HG02840 (cell line): ENCODE data around the gene PITPNC1.

ENCODE experiments used
- ATAC-seq: cut with Tn5 transposase; IDR thresholded peaks from one replicate; pipeline ENCODE4 v1.9.1; 2021; ENCODE audit warnings: mild to moderate bottlenecking, moderate library complexity, moderate number of reproducible peaks; ENCODE audit not compliant: unreplicated experiment, low FRiP score

PITPNC1 gene

DNA sequence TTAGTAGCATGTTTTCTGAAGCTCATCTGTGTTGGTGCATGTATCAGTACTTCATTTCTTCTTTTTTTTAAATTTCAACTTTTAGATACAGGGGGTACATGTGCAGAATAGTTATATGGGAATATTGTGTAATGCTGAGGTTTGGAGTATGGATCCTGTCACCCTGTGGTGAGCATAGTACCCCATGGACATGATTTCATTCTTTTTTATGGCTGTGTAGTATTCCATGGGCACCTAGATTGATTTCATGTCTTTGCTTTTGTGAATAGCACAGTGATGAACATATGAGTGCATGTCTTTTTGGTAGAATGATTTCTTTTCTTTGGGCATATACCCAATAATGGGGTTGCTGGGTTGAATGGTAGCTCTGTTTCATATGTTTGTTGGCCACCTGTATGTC lies 285.6 kb downstream of the PITPNC1 start:
- ATAC-seq = no peak

DNA sequence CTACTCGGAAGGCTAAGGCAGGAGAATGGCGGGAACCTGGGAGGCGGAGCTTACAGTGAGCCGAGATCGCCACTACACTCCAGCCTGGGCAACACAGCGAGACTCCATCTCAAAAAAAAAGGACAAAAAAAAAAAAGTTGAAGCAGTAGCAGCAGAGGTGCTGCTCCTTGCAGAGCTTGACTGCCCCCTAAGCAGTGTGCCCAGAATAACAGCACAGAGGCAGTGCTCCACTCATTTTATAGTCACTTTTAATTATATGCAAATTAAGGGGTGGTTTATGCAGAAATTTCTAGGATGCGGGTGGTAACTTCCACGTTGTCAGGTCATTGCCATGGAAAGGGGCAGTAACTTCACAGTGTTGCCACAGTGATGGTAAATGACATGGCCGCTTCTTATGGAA lies 286.4 kb downstream of the PITPNC1 start:
- ATAC-seq = no peak

DNA sequence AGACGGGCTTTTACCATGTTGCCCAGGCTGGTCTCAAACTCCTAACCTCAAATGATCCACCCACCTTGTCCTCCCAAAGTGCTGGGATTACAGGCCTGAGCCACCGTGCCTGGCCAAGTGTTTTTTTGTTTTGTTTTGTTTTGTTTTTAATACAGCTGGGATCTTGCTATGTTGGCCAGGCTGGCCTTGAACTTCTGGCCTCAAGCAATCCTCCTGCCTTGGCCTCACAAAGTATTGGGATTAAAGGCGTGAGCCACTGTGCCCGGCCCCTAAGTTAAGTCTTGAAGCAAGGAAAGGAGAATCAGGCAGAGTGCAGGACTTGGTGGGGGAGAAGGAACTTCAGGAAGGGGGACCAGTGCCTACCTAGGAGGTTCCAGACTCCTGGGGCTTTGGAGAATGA lies 288.9 kb downstream of the PITPNC1 start:
- ATAC-seq = no peak

DNA sequence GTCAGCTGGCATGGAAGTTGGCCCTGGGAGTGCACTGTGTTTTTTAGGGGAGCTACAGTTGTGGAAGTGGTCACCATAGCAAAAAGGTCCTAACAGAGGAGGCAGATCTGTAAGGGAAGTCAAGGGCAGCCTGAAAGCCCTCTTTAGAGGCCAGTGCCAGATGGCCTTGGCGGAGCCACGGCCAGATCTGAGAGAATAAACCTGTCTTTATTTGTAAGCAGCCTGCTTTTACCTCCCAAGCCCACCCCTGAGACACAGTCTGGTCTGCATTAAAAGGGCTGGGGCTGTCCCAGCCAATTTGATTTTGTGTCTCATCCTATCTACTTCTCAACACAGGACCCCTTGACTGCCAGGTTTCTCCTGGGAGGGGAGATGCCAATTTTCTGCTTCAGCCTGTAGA lies 289.6 kb downstream of the PITPNC1 start:
- no peak for ATAC-seq

DNA sequence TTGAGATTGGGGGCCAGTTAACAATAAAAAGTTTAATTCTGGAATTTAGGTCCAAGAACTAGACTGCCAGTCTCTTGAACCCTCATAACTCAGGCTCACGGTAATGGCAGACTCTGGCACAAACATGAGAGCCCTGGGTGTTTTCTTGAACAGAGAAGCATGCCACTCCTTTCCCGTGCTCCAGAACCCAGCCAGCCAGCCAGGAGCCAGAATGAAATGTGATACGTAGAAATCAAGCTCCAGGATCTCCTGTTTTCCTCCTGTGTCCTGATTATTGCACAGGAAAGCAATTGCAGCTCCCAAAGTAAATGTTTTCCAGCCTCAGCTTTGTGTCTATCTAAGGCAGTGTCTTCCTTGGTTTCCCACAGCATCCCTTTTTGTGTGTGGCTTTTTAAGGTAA lies 294.4 kb downstream of the PITPNC1 start:
- ATAC-seq = no peak

DNA sequence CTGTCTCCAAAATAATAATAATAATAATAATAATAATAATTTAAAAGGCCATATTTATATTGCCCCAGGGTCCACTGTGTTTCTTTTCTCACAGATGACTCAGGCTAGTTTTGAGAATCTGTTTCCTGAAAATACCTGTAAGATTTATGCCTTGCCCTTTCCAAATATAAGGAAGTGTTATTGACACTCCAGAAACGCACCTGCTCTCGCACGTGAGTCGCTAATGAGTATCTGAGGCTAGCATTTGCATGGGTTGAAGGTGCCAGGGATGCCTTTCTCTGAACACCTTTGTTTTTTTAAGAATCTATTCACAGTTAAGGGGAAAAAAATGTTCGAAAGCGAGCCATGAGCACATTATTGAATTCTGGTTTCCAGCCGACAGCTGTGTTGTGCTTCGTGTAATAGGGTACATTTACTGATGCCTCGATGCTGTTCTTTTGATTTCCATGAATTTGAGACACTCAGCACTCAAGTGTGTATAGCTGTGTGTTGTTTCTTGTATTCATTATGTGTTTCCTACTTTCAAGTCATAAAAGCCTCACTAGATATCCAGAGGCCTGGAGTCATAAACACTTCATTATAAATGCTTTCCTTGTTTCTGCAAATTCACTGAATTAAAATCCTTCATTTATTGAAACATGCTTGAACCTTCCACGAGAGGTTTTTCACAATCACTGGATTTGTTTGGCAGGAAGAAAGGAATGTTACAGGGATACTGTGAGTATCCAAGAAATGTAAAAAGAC lies 295.7 kb downstream of the PITPNC1 start:
- no peak for ATAC-seq

DNA sequence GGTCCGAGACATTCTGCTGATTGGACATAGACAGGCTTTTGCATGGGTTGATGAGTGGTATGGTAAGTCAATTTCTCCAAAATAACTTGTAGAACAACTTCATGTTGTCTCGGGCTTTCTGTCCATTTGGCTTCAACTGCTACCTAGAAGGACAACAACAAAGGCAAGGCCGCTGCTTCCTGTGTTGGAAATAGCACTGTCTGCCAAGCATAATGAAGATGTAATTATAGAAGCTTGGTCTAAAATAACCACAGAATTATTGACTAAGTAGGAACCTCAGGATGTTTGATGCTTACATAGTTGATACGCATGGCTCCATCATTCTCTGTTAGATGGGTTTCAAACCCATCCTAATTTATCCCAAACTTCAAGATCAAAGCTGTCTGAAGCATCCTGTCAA lies 298.4 kb downstream of the PITPNC1 start:
- no peak for ATAC-seq

DNA sequence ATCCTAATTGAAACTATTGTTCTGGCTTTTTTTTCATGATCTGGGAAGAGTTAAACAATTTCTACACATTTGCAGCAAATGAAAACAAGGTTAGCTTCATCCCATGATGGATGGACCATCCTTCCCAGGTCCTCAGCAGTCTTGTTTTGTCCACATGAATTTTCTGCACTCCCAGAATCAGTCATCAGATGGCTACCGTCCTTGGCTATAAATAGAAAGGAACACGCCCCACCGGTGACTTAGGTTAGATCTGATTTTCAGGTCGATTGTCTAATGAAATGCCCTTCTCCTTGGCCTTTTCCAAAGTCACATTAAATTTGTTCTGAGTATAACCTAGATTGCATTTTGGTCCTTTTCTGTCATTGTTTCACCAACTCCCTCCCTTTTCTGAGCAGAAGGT lies 299.2 kb downstream of the PITPNC1 start:
- no peak for ATAC-seq

DNA sequence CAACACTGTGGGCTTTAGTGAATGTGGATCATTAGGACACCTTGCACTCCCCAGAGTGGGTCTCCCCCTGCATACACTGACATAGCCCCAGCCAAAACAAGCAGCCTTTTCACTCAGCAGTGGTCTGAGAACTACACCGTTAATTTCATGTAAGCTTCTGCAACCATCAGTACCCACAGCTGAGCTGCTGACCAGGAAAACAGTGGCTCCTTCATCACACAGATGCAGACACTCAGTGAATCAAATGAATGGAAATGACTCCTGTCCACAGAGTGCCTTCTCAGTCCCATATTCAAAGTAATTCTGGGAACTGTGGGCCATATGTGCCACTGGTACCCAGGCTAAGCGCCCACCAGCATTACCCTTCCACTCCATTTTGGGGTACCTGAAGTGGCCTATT lies 301.3 kb downstream of the PITPNC1 start:
- no peak for ATAC-seq

DNA sequence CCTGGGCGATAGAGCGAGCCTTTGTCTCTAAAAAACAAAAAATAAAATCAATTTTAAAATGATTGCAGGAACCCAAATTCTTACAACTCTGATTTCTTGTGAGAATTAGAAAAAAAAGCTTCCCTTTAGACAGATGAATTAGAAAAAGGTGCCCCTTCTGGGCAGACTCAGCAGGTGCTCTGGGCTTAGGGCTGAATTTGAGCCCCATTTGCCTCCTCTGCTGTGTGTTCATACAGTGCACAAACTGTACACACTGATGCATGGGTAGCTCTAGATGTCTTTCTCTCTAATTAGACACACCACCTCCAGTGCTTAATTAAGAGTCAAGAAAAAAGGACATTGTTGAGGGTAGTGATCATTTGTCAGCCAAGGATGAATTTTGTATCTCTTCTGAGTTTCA lies 302.1 kb downstream of the PITPNC1 start:
- no peak for ATAC-seq

DNA sequence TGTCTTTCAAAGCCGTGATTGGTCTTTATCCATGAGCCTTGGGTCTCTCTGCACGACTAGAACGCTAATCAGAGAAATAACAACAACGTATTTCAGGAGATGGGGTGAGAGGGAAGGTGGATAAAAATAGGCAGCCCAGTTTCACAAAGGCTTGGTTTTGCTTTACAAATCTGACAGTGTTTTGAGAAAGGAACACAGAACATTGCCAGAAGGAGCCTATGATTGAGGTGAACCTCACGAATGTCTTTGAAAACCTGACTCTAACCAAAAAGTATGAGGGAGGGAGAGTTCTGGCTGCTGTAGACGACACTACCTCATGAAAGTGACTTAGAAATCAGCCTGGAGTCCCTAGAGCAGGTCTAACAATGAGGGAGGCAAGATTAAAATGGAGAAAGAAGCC lies 302.6 kb downstream of the PITPNC1 start:
- ATAC-seq = no peak

DNA sequence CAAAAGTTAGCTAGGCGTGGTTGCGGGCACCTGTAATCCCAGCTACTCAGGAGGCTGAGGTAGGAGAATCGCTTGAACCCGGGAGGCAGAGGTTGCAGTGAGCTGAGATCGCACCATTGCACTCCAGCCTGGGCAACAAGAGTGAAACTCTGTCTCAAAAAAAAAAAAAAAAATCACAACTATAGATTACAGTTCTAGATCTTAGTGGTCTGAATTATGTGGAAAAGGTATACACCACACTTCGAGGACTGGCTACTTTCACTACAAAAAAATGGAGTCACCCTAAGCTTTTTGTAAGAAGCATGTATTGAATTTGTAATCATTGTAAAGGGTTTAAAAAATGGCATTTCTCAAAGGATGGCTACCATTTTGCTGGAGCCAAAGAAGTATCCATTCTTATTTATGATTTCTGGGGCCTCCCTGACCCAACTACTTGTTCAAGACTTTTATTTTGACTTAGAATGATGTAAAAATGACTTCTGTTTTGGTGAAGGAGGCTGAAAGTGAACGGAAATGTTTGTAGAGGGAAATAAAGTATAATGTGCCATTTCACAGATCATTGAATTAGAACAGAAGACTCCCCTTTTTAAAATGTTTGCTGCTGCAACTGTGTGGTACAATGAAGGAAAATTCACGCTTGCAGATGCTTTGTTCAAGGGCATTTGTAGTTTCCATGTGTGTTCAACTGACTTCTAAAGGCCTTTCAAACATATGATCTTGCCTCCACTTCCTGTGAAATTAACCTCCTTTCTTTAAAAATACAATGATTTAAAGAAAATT lies 303.6 kb downstream of the PITPNC1 start:
- ATAC-seq = no peak

DNA sequence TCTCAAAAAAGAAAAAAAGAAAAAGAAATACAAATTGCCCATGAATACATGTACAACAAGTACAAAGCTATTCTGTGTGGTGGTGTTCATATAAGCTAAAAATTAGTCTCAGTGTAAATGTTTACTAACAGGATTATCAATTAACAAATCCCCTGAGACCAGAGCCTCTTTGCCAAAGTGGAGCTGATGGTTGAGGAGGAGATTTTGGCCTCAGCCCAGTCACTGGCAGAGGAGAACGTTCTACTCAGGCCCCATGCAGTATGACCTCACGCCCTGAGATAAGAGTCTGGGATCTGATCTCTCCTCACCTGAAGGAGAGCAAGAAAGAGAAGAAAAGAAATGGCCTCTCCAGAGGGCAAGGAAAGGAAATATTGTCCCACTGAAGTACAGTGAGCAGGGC lies 305.1 kb downstream of the PITPNC1 start:
- no peak for ATAC-seq

DNA sequence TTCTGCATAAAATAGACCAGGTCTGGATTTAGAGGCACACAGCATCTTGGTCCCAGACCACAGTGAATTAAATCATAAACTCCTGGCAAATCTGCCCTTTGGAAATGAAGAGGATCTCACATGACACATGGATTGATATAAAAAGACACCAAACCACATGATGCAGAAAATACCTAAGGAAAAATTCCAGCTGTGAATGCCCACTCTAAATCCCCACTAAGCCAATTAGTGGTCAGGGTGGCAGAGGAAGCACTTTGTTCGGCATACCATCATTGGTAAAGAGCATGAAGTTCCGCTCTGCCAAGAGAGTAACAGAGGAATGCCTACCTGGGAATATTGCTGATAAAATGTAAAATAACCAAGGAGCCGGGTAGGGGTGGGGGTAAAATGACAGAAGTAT lies 308.3 kb downstream of the PITPNC1 start:
- ATAC-seq = no peak

DNA sequence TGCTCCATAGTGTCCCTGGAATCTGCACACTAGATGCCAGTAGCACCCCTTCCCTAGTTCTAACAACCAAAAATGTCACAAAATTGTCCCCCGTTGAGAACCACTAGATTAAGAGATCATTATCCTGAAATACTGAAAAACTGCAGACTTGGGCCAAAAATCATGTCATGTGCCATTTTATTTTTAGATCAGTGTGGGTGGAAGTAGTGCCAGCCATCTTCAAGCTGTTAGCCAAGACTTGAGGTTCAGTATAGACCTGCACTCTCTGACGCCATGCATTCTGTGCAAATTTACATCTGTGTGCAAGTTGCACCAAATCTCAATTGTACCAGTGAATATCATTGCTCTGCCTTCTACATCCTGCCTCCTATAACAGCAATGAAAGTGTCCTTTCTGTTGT lies 309.2 kb downstream of the PITPNC1 start:
- ATAC-seq = no peak

DNA sequence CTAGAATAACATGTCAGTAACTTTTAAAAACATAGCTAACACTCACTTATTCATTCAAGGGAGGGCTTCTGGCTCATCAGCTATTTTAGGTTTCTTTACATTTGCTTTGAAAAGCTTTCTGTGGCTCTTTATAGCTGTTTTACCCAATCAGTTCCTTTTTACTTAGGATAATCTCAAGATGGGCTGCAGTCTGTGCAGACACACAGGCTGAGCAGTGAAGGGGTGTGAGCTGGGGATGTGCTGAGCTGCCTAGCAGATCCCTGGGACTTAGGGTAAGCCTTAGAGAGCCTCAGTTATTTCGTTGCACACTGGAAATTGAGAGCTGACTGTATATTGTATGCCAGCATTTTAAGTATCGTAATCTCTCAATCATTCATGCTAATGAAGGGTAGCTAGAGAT lies 310.4 kb downstream of the PITPNC1 start:
- ATAC-seq = no peak

DNA sequence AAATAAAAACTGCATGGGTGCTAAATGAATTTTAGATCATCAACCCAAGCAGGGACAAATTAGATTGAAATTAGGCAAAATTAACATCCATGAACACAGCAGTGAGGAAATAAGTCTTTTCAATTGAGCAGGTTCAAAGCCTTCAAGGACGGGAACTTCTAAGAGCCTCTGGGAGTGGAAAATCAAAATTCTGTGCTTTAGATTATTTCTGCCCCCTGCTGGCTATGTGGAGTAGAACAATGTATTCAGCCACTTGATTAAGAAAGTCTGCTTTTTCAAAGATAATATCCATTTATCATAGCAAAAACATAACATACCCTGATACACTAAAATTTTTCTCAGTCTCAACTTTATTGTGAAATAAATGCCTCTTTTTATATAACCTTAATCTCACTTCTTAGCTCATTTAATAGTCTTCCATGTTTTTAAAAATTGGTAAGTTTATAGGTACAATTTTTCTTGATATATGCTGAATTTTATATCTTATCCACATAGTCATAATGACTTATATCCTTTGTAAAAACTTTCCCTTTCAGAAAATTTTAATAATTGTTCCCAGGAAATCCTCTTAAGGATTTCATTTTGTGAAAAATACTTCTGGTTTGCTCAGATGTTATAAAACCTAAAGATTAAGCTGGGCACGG lies 312.6 kb downstream of the PITPNC1 start:
- no peak for ATAC-seq

DNA sequence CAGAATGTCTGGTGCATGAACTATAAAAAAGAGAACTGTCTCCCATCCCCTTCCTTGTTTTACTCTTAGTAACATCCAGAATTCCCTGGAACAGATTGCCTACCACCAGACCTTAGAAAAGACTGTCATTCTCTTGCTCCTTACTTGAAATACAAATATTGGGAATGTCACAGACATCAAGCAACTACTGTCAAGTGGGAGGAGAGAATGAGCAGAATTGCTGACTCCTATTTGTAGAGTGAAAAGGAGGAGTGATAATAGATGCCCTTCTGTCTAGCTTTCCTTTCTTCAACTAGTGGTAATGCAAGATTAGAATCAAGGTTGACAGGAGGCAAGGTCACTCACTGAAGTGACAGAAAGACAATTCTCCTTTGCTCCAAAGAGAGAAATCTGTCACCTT lies 316.7 kb downstream of the PITPNC1 start:
- ATAC-seq = no peak

DNA sequence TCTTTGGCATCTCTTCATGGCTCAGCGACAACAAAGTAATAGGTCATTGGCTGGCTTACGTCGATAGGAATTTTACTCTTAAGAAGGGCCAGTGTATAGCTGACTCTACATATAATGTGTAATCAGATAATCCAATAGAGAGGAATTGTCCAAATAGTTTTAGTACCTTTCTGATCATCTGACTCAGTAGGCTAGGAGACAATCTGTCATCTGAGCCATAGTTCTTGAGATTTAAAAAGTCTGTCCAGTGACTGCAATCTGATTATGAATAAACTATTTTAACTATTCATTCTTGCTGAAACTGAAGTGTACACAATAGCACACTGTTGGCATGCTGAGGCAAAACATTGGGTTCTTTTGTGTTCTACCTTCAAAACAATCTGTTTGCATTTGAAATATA lies 319.3 kb downstream of the PITPNC1 start:
- no peak for ATAC-seq

DNA sequence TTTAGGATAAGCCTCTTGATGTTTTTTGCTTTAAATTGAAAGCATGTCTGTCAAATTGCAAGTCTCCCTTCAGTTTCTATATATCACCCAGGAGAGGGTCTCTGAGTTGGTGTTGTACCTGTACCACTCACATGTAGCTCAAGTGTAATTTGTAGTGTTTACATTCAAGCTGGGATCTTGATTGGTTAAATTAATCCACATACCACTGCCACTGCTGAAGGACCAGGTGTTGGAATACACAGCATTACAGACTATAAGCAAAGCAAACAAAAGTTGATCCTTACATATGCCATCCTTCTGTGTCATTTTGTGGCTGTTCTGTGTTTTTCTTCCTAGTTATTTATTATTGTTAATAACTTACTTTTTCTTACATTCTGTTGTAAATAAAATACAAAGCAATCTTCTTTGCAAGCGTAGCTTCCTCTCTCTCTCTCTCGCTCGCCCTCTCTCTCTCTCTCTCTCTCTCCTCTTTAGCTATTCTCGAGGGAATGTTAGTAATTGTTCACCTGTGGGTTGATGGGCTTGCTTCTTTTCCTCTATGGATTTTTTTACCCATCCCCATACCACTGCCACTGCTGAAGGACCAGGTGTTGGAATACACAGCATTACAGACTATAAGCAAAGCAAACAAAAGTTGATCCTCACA lies 319.9 kb downstream of the PITPNC1 start:
- no peak for ATAC-seq

DNA sequence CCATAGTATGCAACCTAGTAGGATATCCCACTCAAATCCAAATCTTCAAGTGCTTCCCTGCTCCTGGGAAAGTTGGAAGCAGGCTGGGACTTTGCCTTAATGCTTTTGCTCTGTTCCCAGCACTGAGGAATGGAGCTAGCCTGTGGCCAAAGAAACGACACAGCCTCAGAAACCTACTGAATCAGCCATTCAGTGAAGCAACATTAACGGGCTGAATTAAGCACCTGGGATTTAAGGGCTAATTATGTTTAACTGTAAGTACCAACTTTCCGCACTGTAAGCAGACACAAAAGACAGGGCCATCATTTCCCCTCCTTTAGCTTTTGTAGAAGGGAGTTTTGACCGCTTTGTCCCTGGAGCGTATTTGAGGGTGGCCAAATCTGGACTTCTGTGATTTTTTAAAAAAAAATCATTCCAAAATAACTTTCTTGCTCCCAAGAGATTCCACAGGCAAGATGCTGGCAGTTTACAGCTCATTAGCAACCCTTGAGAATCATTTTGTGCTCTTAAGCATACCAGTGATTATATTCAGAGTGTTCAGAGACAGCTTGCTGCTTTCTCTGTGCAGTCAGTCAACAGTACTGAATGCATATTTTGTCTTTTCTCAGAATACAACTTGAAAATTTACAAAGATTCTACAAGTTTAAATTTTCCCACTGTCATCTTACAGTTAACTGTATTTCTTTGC lies 323.1 kb downstream of the PITPNC1 start:
- ATAC-seq = no peak
